Smooth muscle cell (in vitro differentiated cells): Measurements from ENCODE around the gene BMAL1. TPM values are rescaled to one million over a fixed set of nuclear protein-coding genes. Genes with fewer than 3 reads are reported as not detected.

Experiments
- DNase-seq: peaks from one replicate; lab custom pipeline; 2025; ENCODE audit not compliant: unreplicated experiment; lab: John Stamatoyannopoulos, UW
- H2AFZ ChIP-seq: fragments of 200-600 bp; sonication (generic); 2 replicates; pipeline ENCODE4 v1.6.0; 2016; ENCODE audit warnings: antibody characterized with exemption, low read depth, mild to moderate bottlenecking
- H3F3A ChIP-seq: fragments of 200-600 bp; sonication (generic); 2 replicates; pipeline ENCODE4 v1.6.0; 2017; ENCODE audit warnings: antibody characterized with exemption, low read depth
- H3K27ac ChIP-seq: fragments of 200-600 bp; sonication (generic); 2 replicates; pipeline ENCODE4 v1.5.1; 2016; ENCODE audit warnings: low read depth, mild to moderate bottlenecking
- H3K27me3 ChIP-seq: fragments of 200-600 bp; sonication (generic); 2 replicates; pipeline ENCODE4 v1.6.1; 2016; ENCODE audit warnings: low read depth, mild to moderate bottlenecking
- H3K36me3 ChIP-seq: fragments of 200-600 bp; sonication (generic); 2 replicates; pipeline ENCODE4 v1.5.1; 2016; ENCODE audit warnings: low read depth
- H3K4me1 ChIP-seq: fragments of 200-600 bp; sonication (generic); 2 replicates; pipeline ENCODE4 v1.5.1; 2016; ENCODE audit warnings: low read depth
- H3K4me2 ChIP-seq: fragments of 200-600 bp; sonication (generic); 2 replicates; pipeline ENCODE4 v1.6.0; 2016; ENCODE audit warnings: mild to moderate bottlenecking
- H3K4me3 ChIP-seq: fragments of 200-600 bp; sonication (generic); 2 replicates; pipeline ENCODE4 v1.5.1; 2016; ENCODE audit warnings: mild to moderate bottlenecking
- H3K79me2 ChIP-seq: fragments of 200-600 bp; sonication (generic); 2 replicates; pipeline ENCODE4 v1.6.0; 2016; ENCODE audit warnings: low read depth, mild to moderate bottlenecking
- H3K9ac ChIP-seq: fragments of 200-600 bp; sonication (generic); 2 replicates; pipeline ENCODE4 v1.6.0; 2016; ENCODE audit warnings: low read depth
- H3K9me3 ChIP-seq: fragments of 200-600 bp; sonication (generic); replicated peaks from 2 replicates; pipeline ENCODE4 v1.5.1; 2016; ENCODE audit warnings: low read depth
- H4K20me1 ChIP-seq: fragments of 200-600 bp; sonication (generic); 2 replicates; pipeline ENCODE4 v1.6.0; 2016; ENCODE audit warnings: low read depth
- CTCF ChIP-seq: fragments of 200-600 bp; sonication (generic); IDR thresholded peaks from 2 replicates; pipeline ENCODE4 v1.5.1; 2017; ENCODE audit warnings: borderline replicate concordance, mild to moderate bottlenecking, antibody characterized with exemption; ENCODE audit not compliant: insufficient read depth, poor library complexity, severe bottlenecking
- WGBS: methylation state at CpG from one replicate; pipeline ENCODE4 v1.1.7; 2016; ENCODE audit warnings: low lambda C conversion rate; 5-methylcytosine and 5-hydroxymethylcytosine counted together
- polyA plus RNA-seq: library from polyadenylated mRNA; unstranded; fragments of >200 nt; fragmentation: Nextera tagmentation; extraction: Ambion mirVana; gene quantifications from 2 replicates; pipeline ENCODE4 v1.2.1, GENCODE V29; 2016
- total RNA-seq: library from RNA; depleted of rRNA; stranded (reverse); fragments of >200 nt; gene quantifications from 2 replicates; pipeline ENCODE4 v1.2.3, GENCODE V29; 2014

The BMAL1 gene
- total and polyA plus RNA-seq, 2 experiments from 2014 or later: 9.9 to 24.5 TPM

- no peaks in the 10 kb centered on the region for H3K9me3 ChIP-seq
- H3K4me1 ChIP-seq: peaks cover 6% of the 10 kb centered on the region
- no peak overlapping the region for H3K4me3 ChIP-seq
- no peaks in the 10 kb centered on the region for H3K36me3 ChIP-seq
- H3F3A ChIP-seq: peaks cover 5% of the 10 kb centered on the region
- no peak overlapping the region for H3K9ac ChIP-seq
- H3K27me3 ChIP-seq: peaks cover 31% of the 10 kb centered on the region
- DNase-seq: no peak
- no peak for TF ChIP-seq CTCF
- no peak overlapping the region for H3K4me2 ChIP-seq
- H2AFZ ChIP-seq: no peak overlapping the region
- H3K79me2 ChIP-seq: peaks cover 56% of the 10 kb centered on the region
- no peak overlapping the region for H3K27ac ChIP-seq
- 86% methylated on average over 3 of the region's 3 CpGs for WGBS
- H4K20me1 ChIP-seq: peaks cover 71% of the 10 kb centered on the region
Measured at GRCh38 chr11:13280777-13281176, 3.2 kb downstream of the BMAL1 start.

- Histone ChIP-seq H3K27me3 (peaks cover 23% of the 10 kb centered on the region), H3K4me1 (peaks cover 6% of the 10 kb centered on the region), H3K9ac (no peak overlapping the region), H3K4me2 (no peak overlapping the region), H3K36me3 (no peaks in the 10 kb centered on the region), H3K27ac (no peak overlapping the region), H3K79me2 (peaks cover 55% of the 10 kb centered on the region), H2AFZ (no peak overlapping the region), H3K9me3 (no peaks in the 10 kb centered on the region), H3K4me3 (no peak overlapping the region), H3F3A (no peaks in the 10 kb centered on the region), H4K20me1 (peaks cover 93% of the 10 kb centered on the region)
- 49% methylated on average over 4 of the region's 4 CpGs for WGBS
- DNase-seq: no peak
- no peak for TF ChIP-seq CTCF
Measured at GRCh38 chr11:13283636-13284035, 6.0 kb downstream of the BMAL1 start.

GRCh38 chr11:13284776-13285588, 7.4 kb downstream of the BMAL1 start:
- no peak for DNase-seq
- Histone ChIP-seq H4K20me1 (peaks cover 93% of the 10 kb centered on the region), H2AFZ (no peak overlapping the region), H3K9me3 (no peaks in the 10 kb centered on the region), H3F3A (no peaks in the 10 kb centered on the region), H3K4me1 (no peaks in the 10 kb centered on the region), H3K27me3 (peaks cover 10% of the 10 kb centered on the region), H3K27ac (no peak overlapping the region), H3K36me3 (no peaks in the 10 kb centered on the region), H3K79me2 (peaks cover 47% of the 10 kb centered on the region), H3K4me2 (no peak overlapping the region), H3K9ac (no peak overlapping the region), H3K4me3 (no peak overlapping the region)
- no peak for TF ChIP-seq CTCF
- WGBS: 92% methylated on average over 11 of the region's 11 CpGs

GRCh38 chr11:13286279-13286821, 8.8 kb downstream of the BMAL1 start:
- Histone ChIP-seq H3K4me3 (no peak overlapping the region), H3K4me1 (no peaks in the 10 kb centered on the region), H4K20me1 (peaks cover 93% of the 10 kb centered on the region), H3K4me2 (no peak overlapping the region), H2AFZ (no peak overlapping the region), H3F3A (no peaks in the 10 kb centered on the region), H3K27ac (no peak overlapping the region), H3K36me3 (no peaks in the 10 kb centered on the region), H3K9me3 (no peaks in the 10 kb centered on the region), H3K9ac (no peak overlapping the region), H3K27me3 (no peaks in the 10 kb centered on the region), H3K79me2 (peaks cover 43% of the 10 kb centered on the region)
- no peak for TF ChIP-seq CTCF
- no peak for DNase-seq
- WGBS: 44% methylated on average over 2 of the region's 2 CpGs
